Measurements from ENCODE around the gene KCTD16. TPM values are rescaled to one million over a fixed set of nuclear protein-coding genes. Genes with fewer than 3 reads are reported as not detected.

KCTD16 gene
- total RNA-seq, 1 donor from 2014 or later, result 5.6 TPM

DNA sequence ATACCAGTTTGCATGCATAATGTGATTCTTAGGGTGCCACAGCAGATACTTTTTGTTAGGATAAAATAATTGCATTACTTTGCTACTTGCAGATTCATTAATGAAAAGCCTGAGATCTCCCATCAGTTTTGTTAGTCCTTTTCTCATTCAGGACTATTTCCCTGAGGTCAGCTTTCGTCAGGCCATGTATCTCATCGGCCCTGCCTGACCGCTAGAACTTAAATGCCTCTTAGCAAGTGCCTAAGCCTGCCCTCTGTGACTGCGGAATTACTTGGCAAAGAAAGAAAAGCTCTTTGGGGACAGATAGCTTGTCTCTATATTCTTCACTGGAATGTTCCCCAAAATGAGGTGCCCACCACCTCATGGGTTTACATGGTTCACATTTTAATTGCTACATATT, 147.8 kb downstream of the KCTD16 start:
- H3K4me3 ChIP-seq (ENCODE audit: insufficient read depth, low read depth, low read length), result no peak overlapping the region
- TF ChIP-seq, protein P1, sequence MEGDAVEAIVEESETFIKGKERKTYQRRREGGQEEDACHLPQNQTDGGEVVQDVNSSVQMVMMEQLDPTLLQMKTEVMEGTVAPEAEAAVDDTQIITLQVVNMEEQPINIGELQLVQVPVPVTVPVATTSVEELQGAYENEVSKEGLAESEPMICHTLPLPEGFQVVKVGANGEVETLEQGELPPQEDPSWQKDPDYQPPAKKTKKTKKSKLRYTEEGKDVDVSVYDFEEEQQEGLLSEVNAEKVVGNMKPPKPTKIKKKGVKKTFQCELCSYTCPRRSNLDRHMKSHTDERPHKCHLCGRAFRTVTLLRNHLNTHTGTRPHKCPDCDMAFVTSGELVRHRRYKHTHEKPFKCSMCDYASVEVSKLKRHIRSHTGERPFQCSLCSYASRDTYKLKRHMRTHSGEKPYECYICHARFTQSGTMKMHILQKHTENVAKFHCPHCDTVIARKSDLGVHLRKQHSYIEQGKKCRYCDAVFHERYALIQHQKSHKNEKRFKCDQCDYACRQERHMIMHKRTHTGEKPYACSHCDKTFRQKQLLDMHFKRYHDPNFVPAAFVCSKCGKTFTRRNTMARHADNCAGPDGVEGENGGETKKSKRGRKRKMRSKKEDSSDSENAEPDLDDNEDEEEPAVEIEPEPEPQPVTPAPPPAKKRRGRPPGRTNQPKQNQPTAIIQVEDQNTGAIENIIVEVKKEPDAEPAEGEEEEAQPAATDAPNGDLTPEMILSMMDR (IDR thresholded peaks at IDR 0.05; ENCODE audit: insufficient read depth, low read depth, low read length), result no peak
- TF ChIP-seq EZH2 (IDR thresholded peaks at IDR 0.05; ENCODE audit: insufficient read depth, low read length), result no peak
- no peak for FAIRE-seq
- no peak for DNase-seq (ENCODE audit: low read depth)
- H2AFZ ChIP-seq (ENCODE audit: low read depth, low read length), result no peak overlapping the region
- no peaks in the 10 kb centered on the region for H3K27me3 ChIP-seq (ENCODE audit: insufficient read depth, low read length)
- H3K9me3 ChIP-seq (ENCODE audit: insufficient read depth, low read depth, low read length), result no peaks in the 10 kb centered on the region
- H3K79me2 ChIP-seq (ENCODE audit: insufficient read depth, low read length), result no peaks in the 10 kb centered on the region
- H3K4me1 ChIP-seq (ENCODE audit: insufficient read depth, low read length), result no peaks in the 10 kb centered on the region
- H3K36me3 Mint-ChIP-seq (ENCODE audit: low read depth, unreplicated experiment), result no peaks in the 10 kb centered on the region
- no peak overlapping the region for H3K27ac Mint-ChIP-seq (ENCODE audit: unreplicated experiment)
- no peaks in the 10 kb centered on the region for H4K20me1 ChIP-seq (ENCODE audit: insufficient read depth, low read length)
- H3K9ac ChIP-seq (ENCODE audit: low read length), result no peak overlapping the region
- no peak overlapping the region for H3K4me3 Mint-ChIP-seq (ENCODE audit: unreplicated experiment)
- no peaks in the 10 kb centered on the region for H3K27me3 Mint-ChIP-seq (ENCODE audit: low read depth, unreplicated experiment)
- no peaks in the 10 kb centered on the region for H3K36me3 ChIP-seq (ENCODE audit: insufficient read depth, low read length)
- H3K27ac ChIP-seq (ENCODE audit: low read depth, low read length), result no peak overlapping the region
- peaks cover 3% of the 10 kb centered on the region for H3K9me3 Mint-ChIP-seq (ENCODE audit: unreplicated experiment)
- no peak overlapping the region for H3K4me2 ChIP-seq (ENCODE audit: low read length)
- no peaks in the 10 kb centered on the region for H3K4me1 Mint-ChIP-seq (ENCODE audit: low read depth, unreplicated experiment)

DNA sequence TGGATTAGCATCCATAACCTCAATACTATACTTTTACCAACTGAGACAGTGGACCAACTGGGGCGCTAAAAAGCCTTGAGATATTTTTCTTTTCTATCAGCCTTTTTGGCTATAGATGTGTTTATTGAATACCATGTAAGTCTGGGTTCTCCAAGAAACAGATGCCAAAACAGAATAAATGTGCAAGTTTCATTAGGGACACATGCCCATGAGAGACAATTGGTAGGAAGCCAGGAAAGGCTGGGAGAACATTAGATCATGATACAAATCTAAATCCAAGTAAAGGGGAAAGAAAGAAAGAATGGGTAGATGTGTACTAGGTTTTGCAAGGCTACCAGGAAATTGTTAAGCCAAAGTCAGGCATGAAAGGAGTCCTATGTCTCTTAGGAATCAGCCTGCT, 152.5 kb downstream of the KCTD16 start:
- Histone ChIP-seq H3K4me2 (ENCODE audit: low read length) (no peak overlapping the region), H3K4me3 (ENCODE audit: insufficient read depth, low read depth, low read length) (no peak overlapping the region), H2AFZ (ENCODE audit: low read depth, low read length) (no peak overlapping the region), H3K9me3 (ENCODE audit: insufficient read depth, low read depth, low read length) (no peaks in the 10 kb centered on the region), H3K4me1 (ENCODE audit: insufficient read depth, low read length) (no peaks in the 10 kb centered on the region), H3K27me3 (ENCODE audit: insufficient read depth, low read length) (no peaks in the 10 kb centered on the region), H3K9ac (ENCODE audit: low read length) (no peak overlapping the region), H3K27ac (ENCODE audit: low read depth, low read length) (no peak overlapping the region), H3K79me2 (ENCODE audit: insufficient read depth, low read length) (no peaks in the 10 kb centered on the region), H3K36me3 (ENCODE audit: insufficient read depth, low read length) (no peaks in the 10 kb centered on the region), H4K20me1 (ENCODE audit: insufficient read depth, low read length) (no peaks in the 10 kb centered on the region)
- no peak for DNase-seq (ENCODE audit: low read depth)
- H3K27ac Mint-ChIP-seq (ENCODE audit: unreplicated experiment), result no peak overlapping the region
- no peaks in the 10 kb centered on the region for H3K9me3 Mint-ChIP-seq (ENCODE audit: unreplicated experiment)
- H3K27me3 Mint-ChIP-seq (ENCODE audit: low read depth, unreplicated experiment), result no peaks in the 10 kb centered on the region
- TF ChIP-seq, protein P1 (IDR thresholded peaks at IDR 0.05; ENCODE audit: insufficient read depth, low read depth, low read length), result no peak
- TF ChIP-seq EZH2 (IDR thresholded peaks at IDR 0.05; ENCODE audit: insufficient read depth, low read length), result no peak
- H3K4me1 Mint-ChIP-seq (ENCODE audit: low read depth, unreplicated experiment), result no peaks in the 10 kb centered on the region
- no peak for FAIRE-seq
- H3K4me3 Mint-ChIP-seq (ENCODE audit: unreplicated experiment), result no peak overlapping the region
- no peaks in the 10 kb centered on the region for H3K36me3 Mint-ChIP-seq (ENCODE audit: low read depth, unreplicated experiment)

DNA sequence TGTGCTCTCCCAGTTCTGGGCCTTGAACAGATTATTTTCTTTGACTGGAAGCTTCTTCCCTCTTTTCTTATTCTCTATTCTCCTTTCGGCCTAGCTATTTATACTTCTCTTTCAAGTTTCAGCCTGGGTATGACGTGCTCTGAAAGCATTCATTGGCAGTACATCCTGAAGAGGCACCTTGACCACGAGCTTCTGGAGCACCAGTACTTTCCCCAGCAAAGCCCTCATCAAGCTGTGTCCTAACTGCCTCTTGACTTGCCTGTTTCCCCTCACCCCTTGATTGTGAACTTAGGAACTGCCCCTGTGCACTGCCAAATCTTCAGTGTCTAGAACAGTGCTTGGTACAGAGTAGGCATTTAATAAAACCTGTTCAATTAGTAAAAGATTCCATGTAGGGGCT, 154.9 kb downstream of the KCTD16 start:
- H3K9me3 Mint-ChIP-seq (ENCODE audit: unreplicated experiment), result no peaks in the 10 kb centered on the region
- no peaks in the 10 kb centered on the region for H3K79me2 ChIP-seq (ENCODE audit: insufficient read depth, low read length)
- H3K9ac ChIP-seq (ENCODE audit: low read length), result no peak overlapping the region
- H2AFZ ChIP-seq (ENCODE audit: low read depth, low read length), result no peak overlapping the region
- no peaks in the 10 kb centered on the region for H3K27me3 ChIP-seq (ENCODE audit: insufficient read depth, low read length)
- H3K27ac Mint-ChIP-seq (ENCODE audit: unreplicated experiment), result no peak overlapping the region
- FAIRE-seq (no peak), DNase-seq (ENCODE audit: low read depth) (no peak)
- H3K4me3 ChIP-seq (ENCODE audit: insufficient read depth, low read depth, low read length), result no peak overlapping the region
- H3K4me2 ChIP-seq (ENCODE audit: low read length), result no peak overlapping the region
- no peaks in the 10 kb centered on the region for H3K4me1 ChIP-seq (ENCODE audit: insufficient read depth, low read length)
- H3K27me3 Mint-ChIP-seq (ENCODE audit: low read depth, unreplicated experiment), result no peaks in the 10 kb centered on the region
- TF ChIP-seq EZH2 (IDR thresholded peaks at IDR 0.05; ENCODE audit: insufficient read depth, low read length), result no peak
- TF ChIP-seq, protein P1 (IDR thresholded peaks at IDR 0.05; ENCODE audit: insufficient read depth, low read depth, low read length), result no peak
- no peaks in the 10 kb centered on the region for H3K36me3 Mint-ChIP-seq (ENCODE audit: low read depth, unreplicated experiment)
- no peak overlapping the region for H3K27ac ChIP-seq (ENCODE audit: low read depth, low read length)
- no peaks in the 10 kb centered on the region for H3K36me3 ChIP-seq (ENCODE audit: insufficient read depth, low read length)
- no peaks in the 10 kb centered on the region for H4K20me1 ChIP-seq (ENCODE audit: insufficient read depth, low read length)
- peaks cover 8% of the 10 kb centered on the region for H3K4me1 Mint-ChIP-seq (ENCODE audit: low read depth, unreplicated experiment)
- H3K9me3 ChIP-seq (ENCODE audit: insufficient read depth, low read depth, low read length), result no peaks in the 10 kb centered on the region
- no peak overlapping the region for H3K4me3 Mint-ChIP-seq (ENCODE audit: unreplicated experiment)
